Heart left ventricle (tissue), 13 donors: ENCODE results near the gene METRN.

Experiments
- CTCF ChIP-seq, 12 donors: fragments of 200-600 bp; sonication (generic) in 4 of 12; IDR thresholded peaks; one replicate each; pipeline versions ENCODE4 v1.5.0 to v1.8.0; 2018 to 2022; ENCODE audit warnings: antibody characterized with exemption in 12 of 12, mild to moderate bottlenecking in 5 of 12
- POLR2A ChIP-seq, 2 donors: fragments of 450-650 bp; IDR thresholded peaks; one replicate each; pipeline ENCODE4 v1.6.1; 2017; ENCODE audit warnings: antibody characterized with exemption in 2 of 2, mild to moderate bottlenecking in 2 of 2, moderate library complexity in 2 of 2
- donor health status: ischemic (EF 13 %, LVEDD 7.1; RV severe dilation, severe dysfunction).
- donor health status: DM: no; HTN: yes; CAD: no.
- donor health status: DM: no; HTN: no; CAD: no.
- donor health status: ischemic (EF 25% LVEDD 6.9; RV normal size, moderate dysfunction).
- donor health status: ischemic (EF 25% LVEDD 5.7; RV mildly dilated, moderate dysfunction).
- donor health status: ischemic (EF 35%, LVEDD 5.7; RV mildly dilated, moderate dysfunction).
- donor health status: nonischemic (EF 11% LVEDD 7.7; RV severe dilation, severe dysfunction).
- donor health status: DM: yes; HTN: yes; CAD: no.
- donor health status: PGD.
- donor health status: ischemic (EF 29% LVEDD 5.4; RV normal size, mild dysfunction).
- donor health status: nonischemic (EF 23%, LVEDD 6.1; RV moderate dilation, normal function).

- TF ChIP-seq CTCF (IDR thresholded peaks at IDR 0.05) (no peak), POLR2A (IDR thresholded peaks at IDR 0.05) (no peak)
These were observed 22.4 kb upstream of the METRN start for GRCh38 chr16:692356-693108.
